Measurements from ENCODE around the gene DBN1. TPM values are rescaled to one million over a fixed set of nuclear protein-coding genes. Genes with fewer than 3 reads are reported as not detected.

Gene DBN1
- polyA plus RNA-seq, 1 experiment = 164 TPM

DNA sequence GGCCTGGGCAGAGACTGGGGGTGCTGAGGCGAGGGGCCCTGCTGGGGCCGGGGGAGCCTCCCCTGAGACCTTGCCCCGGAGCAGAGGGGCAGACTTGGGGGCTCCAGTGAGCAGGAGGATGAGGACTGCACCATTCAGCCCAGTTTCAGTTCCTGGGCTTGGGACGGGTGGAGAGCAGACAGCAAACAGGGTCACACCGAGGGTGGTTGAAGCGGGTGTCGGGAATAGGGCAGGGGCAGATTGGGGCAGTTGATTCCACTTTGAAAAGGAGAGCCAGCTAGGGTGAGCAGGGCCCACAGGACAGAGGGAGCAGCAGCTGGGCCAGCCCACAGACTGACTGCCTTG is 42.5 kb downstream of the DBN1 start:
- no peak for TF ChIP-seq CTCF (IDR thresholded peaks at IDR 0.05; ENCODE audit: low read depth, low read length)
- Histone ChIP-seq H3K9me3 (ENCODE audit: control insufficient read depth, insufficient read depth, low read length) (no peaks in the 10 kb centered on the region; the same call in 1 of the 2 replicates), H3K4me3 (ENCODE audit: low read depth, low read length) (no peak overlapping the region), H3K27me3 (ENCODE audit: control insufficient read depth, insufficient read depth, low read length) (no peaks in the 10 kb centered on the region), H3K27ac (ENCODE audit: low read depth, low read length) (no peak overlapping the region)
- no peak for DNase-seq (ENCODE audit: low read depth, low spot score)
- ChIA-PET CTCF (no interaction called here), POLR2A (interaction anchor here (0.5 kb wide), 1 partner anchor 115 kb away, joined by 3 read pairs; no protein-coding TSS in a partner anchor)

DNA sequence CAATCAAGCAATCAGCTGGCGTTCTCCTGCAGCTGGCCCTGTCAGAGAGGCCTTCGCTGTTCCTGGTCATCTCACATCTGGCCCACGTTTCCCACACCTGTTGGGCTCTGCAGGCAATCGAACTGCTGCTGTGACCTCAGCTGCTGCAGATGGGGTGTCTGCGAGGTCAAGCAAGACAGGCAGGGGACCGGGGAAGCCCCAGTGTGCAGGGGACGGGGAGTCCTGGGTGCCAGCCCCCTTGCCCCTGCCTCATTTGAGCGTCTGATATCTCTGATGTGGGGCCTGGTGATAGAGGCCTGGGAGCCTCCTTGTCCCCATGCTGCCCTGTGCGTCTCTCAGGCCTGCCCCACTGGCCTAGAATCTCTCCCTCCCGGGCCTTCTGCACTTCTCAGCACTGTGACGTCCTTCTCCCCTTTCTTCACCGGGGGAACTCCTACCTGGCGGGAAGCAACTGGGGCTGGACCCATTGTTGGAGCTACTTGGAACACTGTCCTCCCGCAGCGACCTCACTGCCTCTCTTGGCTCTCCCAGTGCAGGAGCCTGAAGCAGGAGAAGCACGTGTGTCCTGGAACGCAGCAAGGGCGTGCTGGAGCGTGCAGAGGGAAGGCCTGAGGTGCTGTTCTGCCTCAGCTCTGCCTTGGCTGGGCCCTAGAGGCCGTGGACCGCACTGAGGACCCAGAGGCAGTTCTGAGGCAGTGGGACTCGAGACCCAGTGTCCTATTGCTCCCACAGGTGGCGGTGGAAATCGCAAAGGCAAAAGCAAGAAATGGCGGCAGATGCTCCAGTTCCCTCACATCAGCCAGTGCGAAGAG is 43.1 kb downstream of the DBN1 start:
- Histone ChIP-seq H3K27ac (ENCODE audit: low read depth, low read length) (no peak overlapping the region), H3K27me3 (ENCODE audit: control insufficient read depth, insufficient read depth, low read length) (no peaks in the 10 kb centered on the region), H3K4me3 (ENCODE audit: low read depth, low read length) (no peak overlapping the region), H3K9me3 (ENCODE audit: control insufficient read depth, insufficient read depth, low read length) (no peaks in the 10 kb centered on the region)
- CTCF ChIA-PET = interaction anchor here (0.6 to 1.6 kb wide), 3 partner anchors 24 to 60 kb away, joined by 3 to 6 read pairs (median 4); no protein-coding TSS in a partner anchor
- TF ChIP-seq CTCF (IDR thresholded peaks at IDR 0.05; ENCODE audit: low read depth, low read length) = no peak
- no peak for DNase-seq (ENCODE audit: low read depth, low spot score)
- POLR2A ChIA-PET = no interaction called here

DNA sequence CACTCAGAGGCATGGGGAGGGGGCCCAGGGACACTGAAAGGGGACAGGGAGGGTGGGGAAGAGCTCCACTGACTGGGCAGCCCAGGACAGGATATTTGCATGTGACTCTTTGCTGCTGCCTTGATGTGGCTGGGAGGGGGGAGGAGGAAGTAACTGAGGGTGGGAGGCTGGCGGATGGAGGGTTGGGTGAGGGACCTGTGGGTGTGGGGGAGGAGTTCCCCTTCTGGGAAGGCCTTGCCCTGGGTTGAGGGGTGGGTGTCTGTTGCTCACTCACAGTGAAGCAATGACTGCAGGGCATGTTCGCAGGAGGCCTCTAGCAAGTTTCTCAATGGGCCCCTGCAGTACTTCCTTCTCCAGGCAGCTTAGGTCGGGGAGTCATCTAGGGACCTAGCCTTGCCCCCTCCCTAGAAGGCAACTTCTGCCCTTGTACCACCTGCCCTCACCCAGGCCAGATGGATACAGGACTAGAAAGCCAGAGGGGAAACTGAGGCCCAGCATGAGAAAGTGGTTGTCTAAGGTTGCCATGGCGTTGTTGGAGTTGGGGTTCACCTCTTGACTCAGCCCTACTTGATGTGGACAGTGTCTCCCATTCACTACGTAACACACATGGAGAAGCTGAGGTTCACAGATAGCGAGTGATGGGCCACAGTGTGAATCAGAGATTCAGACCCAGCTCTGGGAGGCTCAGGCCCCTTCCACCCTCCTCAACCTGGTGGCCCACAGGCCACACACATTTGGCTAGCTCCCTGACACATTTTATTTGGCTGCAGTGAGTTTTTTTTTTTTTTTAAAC is 44.0 kb downstream of the DBN1 start:
- ChIA-PET CTCF (interaction anchor here (0.6 to 4.0 kb wide), 7 partner anchors 15 to 119 kb away, joined by 3 to 26 read pairs (median 4); no protein-coding TSS in a partner anchor), POLR2A (no interaction called here)
- no peak for TF ChIP-seq CTCF (IDR thresholded peaks at IDR 0.05; ENCODE audit: low read depth, low read length)
- Histone ChIP-seq H3K9me3 (ENCODE audit: control insufficient read depth, insufficient read depth, low read length) (no peaks in the 10 kb centered on the region), H3K27me3 (ENCODE audit: control insufficient read depth, insufficient read depth, low read length) (no peaks in the 10 kb centered on the region), H3K4me3 (ENCODE audit: low read depth, low read length) (no peak overlapping the region), H3K27ac (ENCODE audit: low read depth, low read length) (no peak overlapping the region)
- DNase-seq (ENCODE audit: low read depth, low spot score) = no peak

- H3K9me3 ChIP-seq (ENCODE audit: control insufficient read depth, insufficient read depth, low read length) = no peaks in the 10 kb centered on the region
- CTCF ChIA-PET = interaction anchor here (0.6 to 4.2 kb wide), 6 partner anchors 16 to 118 kb away, joined by 3 to 26 read pairs (median 4); no protein-coding TSS in a partner anchor
- no peak for DNase-seq (ENCODE audit: low read depth, low spot score)
- POLR2A ChIA-PET = no interaction called here
- no peak overlapping the region for H3K4me3 ChIP-seq (ENCODE audit: low read depth, low read length)
- H3K27ac ChIP-seq (ENCODE audit: low read depth, low read length) = no peak overlapping the region
- H3K27me3 ChIP-seq (ENCODE audit: control insufficient read depth, insufficient read depth, low read length) = no peaks in the 10 kb centered on the region
- no peak for TF ChIP-seq CTCF (IDR thresholded peaks at IDR 0.05; ENCODE audit: low read depth, low read length)
Observed at GRCh38 chr5:177428574-177429217, 44.7 kb downstream of the DBN1 start.
